Gastroesophageal sphincter (tissue), 4 donors: Measurements from ENCODE around the gene NAALADL2. TPM values are rescaled to one million over a fixed set of nuclear protein-coding genes. Genes with fewer than 3 reads are reported as not detected.

Experiments used
- ATAC-seq: fragments of 150-250 bp; one replicate; pipeline ENCODE4 v1.9.1; 2016; ENCODE audit warnings: mild to moderate bottlenecking, moderate library complexity
- H3K27ac ChIP-seq, 4 donors: fragments of 200-600 bp; sonication (generic) in 3 of 4; 1 replicate in 3 of 4; 2 replicates in 1 of 4; pipeline ENCODE4 v1.5.1; 2016 to 2019
- H3K27me3 ChIP-seq: fragments of 200-600 bp; sonication (generic); one replicate; pipeline ENCODE4 v1.5.1; 2019
- H3K36me3 ChIP-seq, 2 donors: fragments of 200-600 bp; sonication (generic); one replicate each; pipeline ENCODE4 v1.5.1; 2019; ENCODE audit warnings: control low read depth in 1 of 2
- H3K4me1 ChIP-seq, 3 donors: fragments of 200-600 bp; sonication (generic); 1 replicate in 2 of 3; 2 replicates in 1 of 3; pipeline ENCODE4 v1.5.1; 2016 to 2019; ENCODE audit warnings: control low read depth in 2 of 3
- H3K4me3 ChIP-seq, 2 donors: fragments of 200-600 bp; sonication (generic); one replicate each; pipeline ENCODE4 v1.5.1; 2019; ENCODE audit warnings: mild to moderate bottlenecking in 1 of 2, moderate library complexity in 1 of 2
- H3K9me3 ChIP-seq, 3 donors: fragments of 200-600 bp; sonication (generic); one replicate each; pipeline ENCODE4 v1.5.1; 2017 to 2019; ENCODE audit warnings: control low read depth in 2 of 3
- CTCF ChIP-seq, 4 experiments: fragments of 200-600 bp in 2 of 4; fragments of 450-650 bp in 2 of 4; sonication (generic) in 1 of 4; IDR thresholded peaks; one replicate each; pipeline ENCODE4 v1.5.1; 2017 to 2019; ENCODE audit warnings: antibody characterized with exemption in 4 of 4, mild to moderate bottlenecking in 2 of 4, moderate library complexity in 2 of 4
- EP300 ChIP-seq: sonication (generic); formaldehyde crosslinking; IDR thresholded peaks from one replicate; pipeline ENCODE4 v1.6.1; 2017; ENCODE audit warnings: antibody characterized with exemption, mild to moderate bottlenecking
- POLR2A ChIP-seq, 2 donors: fragments of 450-650 bp; IDR thresholded peaks; one replicate each; pipeline ENCODE4 v1.6.1; 2017; ENCODE audit warnings: antibody characterized with exemption in 2 of 2, mild to moderate bottlenecking in 2 of 2, moderate library complexity in 1 of 2
- POLR2AphosphoS5 ChIP-seq: sonication (generic); formaldehyde crosslinking; IDR thresholded peaks from one replicate; pipeline ENCODE4 v1.6.1; 2017; ENCODE audit warnings: antibody characterized with exemption
- WGBS, 2 donors: methylation state at CpG; one replicate each; pipeline ENCODE4 v1.1.5; 2018; ENCODE audit warnings: low coverage in 1 of 2; 5-methylcytosine and 5-hydroxymethylcytosine counted together
- total RNA-seq, 4 donors: library from RNA; depleted of rRNA; stranded (reverse); fragments of >200 nt; gene quantifications; one replicate each; pipeline ENCODE4 v1.1.0, GENCODE V29; 2016

Gene NAALADL2
- total RNA-seq, 4 donors from 2014 or later = 3.1 to 7.4 (median 6.2) TPM

GRCh38 chr3:175383371-175383770 is 524.2 kb downstream of the NAALADL2 start:
- H3K9me3 ChIP-seq = no peaks in the 10 kb centered on the region
- peak overlapping the region in 1 of 4 donors; percentile 6 for H3K27ac ChIP-seq
- H3K4me3 ChIP-seq = no peak overlapping the region
- TF ChIP-seq EP300 (no peak), POLR2AphosphoS5 (no peak), POLR2A (IDR thresholded peaks at IDR 0.05) (no peak), CTCF (IDR thresholded peaks at IDR 0.05) (no peak)
- WGBS, 2 donors = 61 to 75% methylated on average over 1 of the region's 1 CpG
- H3K27me3 ChIP-seq = no peaks in the 10 kb centered on the region
- ATAC-seq = no peak
- no peaks in the 10 kb centered on the region for H3K36me3 ChIP-seq
- H3K4me1 ChIP-seq = no peaks in the 10 kb centered on the region

- TF ChIP-seq POLR2AphosphoS5 (no peak), POLR2A (IDR thresholded peaks at IDR 0.05) (no peak), CTCF (IDR thresholded peaks at IDR 0.05) (no peak), EP300 (no peak)
- H3K9me3 ChIP-seq = no peaks in the 10 kb centered on the region
- no peaks in the 10 kb centered on the region for H3K27me3 ChIP-seq
- H3K4me1 ChIP-seq = no peaks in the 10 kb centered on the region
- ATAC-seq = no peak
- peak overlapping the region in 1 of 4 donors; percentile 6 for H3K27ac ChIP-seq
- H3K36me3 ChIP-seq = no peaks in the 10 kb centered on the region
- WGBS, 2 donors = 42 to 54% methylated on average over 3 of the region's 3 CpGs
- H3K4me3 ChIP-seq = no peak overlapping the region
Observed at GRCh38 chr3:175383813-175384212, 524.7 kb downstream of the NAALADL2 start.

- H3K27me3 ChIP-seq = no peaks in the 10 kb centered on the region
- H3K36me3 ChIP-seq = no peaks in the 10 kb centered on the region
- no peak for ATAC-seq
- no peak for TF ChIP-seq CTCF (IDR thresholded peaks at IDR 0.05)
- TF ChIP-seq POLR2A (IDR thresholded peaks at IDR 0.05) = no peak
- TF ChIP-seq POLR2AphosphoS5 = no peak
- no peak for TF ChIP-seq EP300
- H3K4me3 ChIP-seq = no peak overlapping the region
- no peak overlapping the region for H3K27ac ChIP-seq
- no peaks in the 10 kb centered on the region for H3K9me3 ChIP-seq
- no peaks in the 10 kb centered on the region for H3K4me1 ChIP-seq
Observed at GRCh38 chr3:175384569-175384968, 525.4 kb downstream of the NAALADL2 start.

GRCh38 chr3:175386630-175387029 is 527.5 kb downstream of the NAALADL2 start:
- no peaks in the 10 kb centered on the region for H3K36me3 ChIP-seq
- no peak for ATAC-seq
- no peak overlapping the region for H3K27ac ChIP-seq
- no peaks in the 10 kb centered on the region for H3K4me1 ChIP-seq
- no peak overlapping the region for H3K4me3 ChIP-seq
- TF ChIP-seq POLR2AphosphoS5 = no peak
- TF ChIP-seq CTCF (IDR thresholded peaks at IDR 0.05) = no peak
- TF ChIP-seq POLR2A (IDR thresholded peaks at IDR 0.05) = no peak
- TF ChIP-seq EP300 = no peak
- 69 to 83% methylated on average over 1 to 3 of the region's 3 CpGs for WGBS, 2 donors
- no peaks in the 10 kb centered on the region for H3K9me3 ChIP-seq
- no peaks in the 10 kb centered on the region for H3K27me3 ChIP-seq

GRCh38 chr3:175389560-175389959 is 530.4 kb downstream of the NAALADL2 start:
- Histone ChIP-seq H3K27ac (no peak overlapping the region), H3K9me3 (no peaks in the 10 kb centered on the region), H3K27me3 (no peaks in the 10 kb centered on the region), H3K36me3 (no peaks in the 10 kb centered on the region), H3K4me3 (no peak overlapping the region), H3K4me1 (no peaks in the 10 kb centered on the region)
- ATAC-seq = no peak
- WGBS, 2 donors = 95 to 100% methylated on average over 1 of the region's 1 CpG
- TF ChIP-seq EP300 (no peak), POLR2AphosphoS5 (no peak), CTCF (IDR thresholded peaks at IDR 0.05) (no peak), POLR2A (IDR thresholded peaks at IDR 0.05) (no peak)
